ENCODE results near the gene ST6GALNAC1.

DNA sequence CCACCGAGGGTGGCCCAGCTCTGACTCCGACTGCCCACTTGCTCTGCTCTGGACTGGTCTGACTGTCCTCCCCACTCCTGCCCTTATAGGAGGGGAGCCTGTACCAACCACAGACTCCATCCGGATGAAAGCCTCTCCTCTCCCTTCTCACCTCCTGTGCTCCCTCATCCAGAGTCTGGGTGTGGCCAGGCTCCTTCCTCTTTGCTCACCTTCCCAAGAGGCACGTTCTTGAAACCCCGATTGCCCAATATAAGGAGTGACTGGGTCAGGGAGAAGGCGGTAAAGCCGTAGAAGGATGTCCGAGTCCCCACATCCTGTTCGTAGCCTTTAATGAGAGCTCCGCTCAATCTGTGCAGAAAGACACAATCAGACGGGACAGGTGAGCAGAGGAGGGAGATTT, 17.1 kb downstream of the ST6GALNAC1 start:
- TF ChIP-seq POLR2A (IDR thresholded peaks at IDR 0.05; ENCODE audit: low read depth, low read length): no peak
- no peak for TF ChIP-seq POLR2AphosphoS5 (IDR thresholded peaks at IDR 0.05; ENCODE audit: low read depth, low read length)
- no peak for TF ChIP-seq TAF1 (IDR thresholded peaks at IDR 0.05; ENCODE audit: borderline replicate concordance, low read depth, low read length)

All from GM12892 (cell line).